Smooth muscle cell (in vitro differentiated cells): ENCODE data around the gene JHY. TPM values are rescaled to one million over a fixed set of nuclear protein-coding genes. Genes with fewer than 3 reads are reported as not detected.

Experiments
- DNase-seq: peaks from one replicate; lab custom pipeline; 2025; ENCODE audit not compliant: unreplicated experiment; lab: John Stamatoyannopoulos, UW
- H2AFZ ChIP-seq: fragments of 200-600 bp; sonication (generic); 2 replicates; pipeline ENCODE4 v1.6.0; 2016; ENCODE audit warnings: antibody characterized with exemption, low read depth, mild to moderate bottlenecking
- H3F3A ChIP-seq: fragments of 200-600 bp; sonication (generic); 2 replicates; pipeline ENCODE4 v1.6.0; 2017; ENCODE audit warnings: antibody characterized with exemption, low read depth
- H3K27ac ChIP-seq: fragments of 200-600 bp; sonication (generic); 2 replicates; pipeline ENCODE4 v1.5.1; 2016; ENCODE audit warnings: low read depth, mild to moderate bottlenecking
- H3K27me3 ChIP-seq: fragments of 200-600 bp; sonication (generic); 2 replicates; pipeline ENCODE4 v1.6.1; 2016; ENCODE audit warnings: low read depth, mild to moderate bottlenecking
- H3K36me3 ChIP-seq: fragments of 200-600 bp; sonication (generic); 2 replicates; pipeline ENCODE4 v1.5.1; 2016; ENCODE audit warnings: low read depth
- H3K4me1 ChIP-seq: fragments of 200-600 bp; sonication (generic); 2 replicates; pipeline ENCODE4 v1.5.1; 2016; ENCODE audit warnings: low read depth
- H3K4me2 ChIP-seq: fragments of 200-600 bp; sonication (generic); 2 replicates; pipeline ENCODE4 v1.6.0; 2016; ENCODE audit warnings: mild to moderate bottlenecking
- H3K4me3 ChIP-seq: fragments of 200-600 bp; sonication (generic); 2 replicates; pipeline ENCODE4 v1.5.1; 2016; ENCODE audit warnings: mild to moderate bottlenecking
- H3K79me2 ChIP-seq: fragments of 200-600 bp; sonication (generic); 2 replicates; pipeline ENCODE4 v1.6.0; 2016; ENCODE audit warnings: low read depth, mild to moderate bottlenecking
- H3K9ac ChIP-seq: fragments of 200-600 bp; sonication (generic); 2 replicates; pipeline ENCODE4 v1.6.0; 2016; ENCODE audit warnings: low read depth
- H3K9me3 ChIP-seq: fragments of 200-600 bp; sonication (generic); replicated peaks from 2 replicates; pipeline ENCODE4 v1.5.1; 2016; ENCODE audit warnings: low read depth
- H4K20me1 ChIP-seq: fragments of 200-600 bp; sonication (generic); 2 replicates; pipeline ENCODE4 v1.6.0; 2016; ENCODE audit warnings: low read depth
- CTCF ChIP-seq: fragments of 200-600 bp; sonication (generic); IDR thresholded peaks from 2 replicates; pipeline ENCODE4 v1.5.1; 2017; ENCODE audit warnings: borderline replicate concordance, mild to moderate bottlenecking, antibody characterized with exemption; ENCODE audit not compliant: insufficient read depth, poor library complexity, severe bottlenecking
- WGBS: methylation state at CpG from one replicate; pipeline ENCODE4 v1.1.7; 2016; ENCODE audit warnings: low lambda C conversion rate; 5-methylcytosine and 5-hydroxymethylcytosine counted together
- polyA plus RNA-seq: library from polyadenylated mRNA; unstranded; fragments of >200 nt; fragmentation: Nextera tagmentation; extraction: Ambion mirVana; gene quantifications from 2 replicates; pipeline ENCODE4 v1.2.1, GENCODE V29; 2016
- small RNA-seq: library from RNA; depleted of rRNA; stranded (forward); fragments of <200 nt; gene quantifications from one replicate; pipeline ENCODE3, GENCODE V24; 2014
- total RNA-seq: library from RNA; depleted of rRNA; stranded (reverse); fragments of >200 nt; gene quantifications from 2 replicates; pipeline ENCODE4 v1.2.3, GENCODE V29; 2014

JHY gene
- total and polyA plus RNA-seq, 2 experiments from 2014 or later = 3.7 to 4.6 TPM

GRCh38 chr11:122998727-122999366, 116.3 kb downstream of the JHY start:
- WGBS = 53% methylated on average over 14 of the region's 14 CpGs
- no peak overlapping the region for H2AFZ ChIP-seq
- H3K4me2 ChIP-seq = no peak overlapping the region

GRCh38 chr11:123000721-123001120, 118.2 kb downstream of the JHY start:
- H3K4me1 ChIP-seq = no peaks in the 10 kb centered on the region
- H3K4me2 ChIP-seq = no peak overlapping the region
- H3K36me3 ChIP-seq = no peaks in the 10 kb centered on the region
- H2AFZ ChIP-seq = no peak overlapping the region
- no peaks in the 10 kb centered on the region for H3K9me3 ChIP-seq
- TF ChIP-seq CTCF = no peak
- no peak for DNase-seq
- WGBS = 77% methylated on average over 5 of the region's 5 CpGs
- no peak overlapping the region for H3K9ac ChIP-seq
- H3K27me3 ChIP-seq = peaks cover 14% of the 10 kb centered on the region
- no peaks in the 10 kb centered on the region for H4K20me1 ChIP-seq
- H3K4me3 ChIP-seq = no peak overlapping the region
- H3K79me2 ChIP-seq = no peaks in the 10 kb centered on the region
- no peaks in the 10 kb centered on the region for H3F3A ChIP-seq
- H3K27ac ChIP-seq = no peak overlapping the region

More at GRCh38 chr11:122998727-122999366, 116.3 kb downstream of the JHY start:
- DNase-seq = no peak
- Histone ChIP-seq H3K36me3 (no peaks in the 10 kb centered on the region), H3K9me3 (no peaks in the 10 kb centered on the region), H3K79me2 (no peaks in the 10 kb centered on the region), H3K4me1 (no peaks in the 10 kb centered on the region), H3K9ac (no peak overlapping the region), H3K27me3 (peaks cover 31% of the 10 kb centered on the region), H4K20me1 (no peaks in the 10 kb centered on the region), H3K27ac (no peak overlapping the region), H3K4me3 (no peak overlapping the region), H3F3A (no peaks in the 10 kb centered on the region)
- TF ChIP-seq CTCF = no peak

- DNase-seq = no peak
- Histone ChIP-seq H3F3A (no peaks in the 10 kb centered on the region), H3K4me3 (no peak overlapping the region), H3K36me3 (no peaks in the 10 kb centered on the region), H3K27me3 (peaks cover 2% of the 10 kb centered on the region), H3K4me2 (no peak overlapping the region), H3K79me2 (no peaks in the 10 kb centered on the region), H3K9ac (no peak overlapping the region), H2AFZ (no peak overlapping the region), H4K20me1 (no peaks in the 10 kb centered on the region), H3K4me1 (no peaks in the 10 kb centered on the region), H3K27ac (no peak overlapping the region), H3K9me3 (no peaks in the 10 kb centered on the region)
- TF ChIP-seq CTCF = no peak
- WGBS = 88% methylated on average over 5 of the region's 5 CpGs
Observed at GRCh38 chr11:123006860-123007542, 124.4 kb downstream of the JHY start.

Small RNA genes lying within 50 kb of the gene (small RNA-seq; reads per million reads assigned to genes)
- not detected for gene RNU4-23P

Other genes with a start within 250 kb of the JHY start
- gene UBASH3B, start 227.0 kb upstream of the JHY start, total RNA-seq = 30.5 and 34.1 TPM in 2 replicates
- gene UBASH3B, start 227.0 kb upstream of the JHY start, polyA plus RNA-seq = 15.8 and 23.1 TPM in 2 replicates
- 1.1 TPM in 1 of 2 replicates, not detected in the other for gene CRTAM, start 44.3 kb upstream of the JHY start, total RNA-seq
- gene CRTAM, start 44.3 kb upstream of the JHY start, polyA plus RNA-seq = not detected in 2 replicates
- gene BSX, start 99.1 kb downstream of the JHY start, total RNA-seq = not detected in 2 replicates
- gene BSX, start 99.1 kb downstream of the JHY start, polyA plus RNA-seq = not detected in 2 replicates
- 1,212 and 1,497 TPM in 2 replicates for gene HSPA8, start 179.4 kb downstream of the JHY start, total RNA-seq
- 449 and 471 TPM in 2 replicates for gene HSPA8, start 179.4 kb downstream of the JHY start, polyA plus RNA-seq